GM12878 (cell line): ENCODE data around the gene DLG2. TPM values are rescaled to one million over a fixed set of nuclear protein-coding genes. Genes with fewer than 3 reads are reported as not detected.

Experiments
- ATAC-seq: fragments of 200-7000 bp; cut with Tn5 transposase; 3 replicates; pipeline ENCODE4 v1.9.1; 2020; ENCODE audit warnings: mild to moderate bottlenecking, moderate library complexity
- BruUV-seq: library from RNA; stranded (reverse); fragments of 400-500 nt; replicated peaks from 2 replicates; lab custom pipeline; 2021; lab: Mats Ljungman, UMichigan
- CTCF ChIA-PET: fragments of 300-600 bp; sonication (Branson Sonifier 250); formaldehyde crosslinking; extraction: SDS; loops from one replicate; lab custom pipeline; 2021; ENCODE audit warnings: inconsistent platforms; lab: Yijun Ruan, JAX
- POLR2A ChIA-PET: fragments of 350-600 bp; formaldehyde crosslinking; extraction: SDS; loops from one replicate; lab custom pipeline; 2021; ENCODE audit warnings: inconsistent platforms; lab: Charles Lee
- RAD21 ChIA-PET: fragments of 300-600 bp; sonication (Branson Sonifier 250); formaldehyde crosslinking; loops from one replicate; lab custom pipeline; 2023; ENCODE audit warnings: antibody characterized with exemption; ENCODE audit not compliant: unreplicated experiment; lab: Charles Lee
- SMC1A ChIA-PET: fragments of 300-600 bp; sonication (Branson Sonifier 250); formaldehyde crosslinking; loops from one replicate; lab custom pipeline; 2023; ENCODE audit not compliant: unreplicated experiment, uncharacterized antibody; lab: Charles Lee
- DNase-seq: peaks from one replicate; pipeline ENCODE4 v3.0.0-alpha.2; 2011; ENCODE audit warnings: low read depth, low spot score
- FAIRE-seq: peaks from 3 replicates; lab custom pipeline; 2011; peaks lifted over from hg19 to GRCh38; lab: Jason Lieb, UNC
- H2AFZ ChIP-seq: 2 replicates; pipeline ENCODE4 v1.6.0; 2011; ENCODE audit warnings: low read depth, low read length, control low read depth; ENCODE audit not compliant: control insufficient read depth
- H3K27ac ChIP-seq: 2 replicates; pipeline ENCODE4 v1.5.1; 2011; ENCODE audit warnings: control low read depth; ENCODE audit not compliant: control insufficient read depth, insufficient read depth
- H3K27me3 ChIP-seq, 2 experiments: replicated peaks in 1 of 2; 2 replicates each; pipeline versions ENCODE4 v1.6.0 to v1.6.1; 2011; ENCODE audit warnings: low read length in 1 of 2; ENCODE audit not compliant: control insufficient read depth in 2 of 2, insufficient read depth in 2 of 2
- H3K36me3 ChIP-seq, 2 experiments: 2 replicates each; pipeline ENCODE4 v1.5.1; 2011; ENCODE audit warnings: low read length in 1 of 2; ENCODE audit not compliant: control insufficient read depth in 2 of 2, insufficient read depth in 2 of 2
- H3K4me1 ChIP-seq: 2 replicates; pipeline ENCODE4 v1.6.1; 2011; ENCODE audit warnings: mild to moderate bottlenecking, low read length, moderate library complexity, mixed read lengths; ENCODE audit not compliant: control insufficient read depth, insufficient read depth
- H3K4me2 ChIP-seq: 2 replicates; pipeline ENCODE4 v1.6.0; 2011; ENCODE audit warnings: control low read depth; ENCODE audit not compliant: control insufficient read depth, insufficient read depth
- H3K4me3 ChIP-seq: fragments of 200-600 bp; sonication (generic); 2 replicates; pipeline ENCODE4 v1.5.1; 2016
- H3K79me2 ChIP-seq: 2 replicates; pipeline ENCODE4 v1.6.0; 2011; ENCODE audit warnings: low read length; ENCODE audit not compliant: control insufficient read depth, insufficient read depth
- H3K9ac ChIP-seq: 2 replicates; pipeline ENCODE4 v1.8.0; 2011; ENCODE audit warnings: low read length, control low read depth, mixed read lengths; ENCODE audit not compliant: control insufficient read depth, insufficient read depth
- H3K9me3 ChIP-seq: replicated peaks from 3 replicates; pipeline ENCODE4 v1.5.1; 2011; ENCODE audit warnings: mild to moderate bottlenecking, low read length; ENCODE audit not compliant: control insufficient read depth, insufficient read depth
- H4K20me1 ChIP-seq: 2 replicates; pipeline ENCODE4 v1.6.0; 2011; ENCODE audit not compliant: control insufficient read depth, insufficient read depth
- CREB1 ChIP-seq: IDR thresholded peaks from 2 replicates; pipeline ENCODE4 v1.6.1; 2012; ENCODE audit warnings: low read depth, mild to moderate bottlenecking, inconsistent platforms
- FOXK2 ChIP-seq: fragments of 450-650 bp; IDR thresholded peaks from 2 replicates; pipeline ENCODE4 v1.6.1; 2017; ENCODE audit warnings: mild to moderate bottlenecking, moderate library complexity
- RELA ChIP-seq: fragments of 450-650 bp; IDR thresholded peaks from 2 replicates; pipeline ENCODE4 v1.8.0; 2014; ENCODE audit warnings: borderline replicate concordance; ENCODE audit not compliant: partially characterized antibody
- SMAD1 ChIP-seq: fragments of 450-650 bp; IDR thresholded peaks from 2 replicates; pipeline ENCODE4 v1.6.1; 2018; ENCODE audit warnings: mild to moderate bottlenecking, low read depth; ENCODE audit not compliant: partially characterized antibody
- SPI1 ChIP-seq: IDR thresholded peaks from 2 replicates; pipeline ENCODE4 v1.6.1; 2011; ENCODE audit warnings: low read depth, mild to moderate bottlenecking, low read length, moderate library complexity, borderline replicate concordance; ENCODE audit not compliant: insufficient read depth
- TBL1XR1 ChIP-seq: IDR thresholded peaks from 2 replicates; pipeline ENCODE4 v1.6.1; 2012; ENCODE audit warnings: low read depth, low read length, improper control_type of control experiment
- ZNF24 ChIP-seq: fragments of 450-650 bp; IDR thresholded peaks from 2 replicates; pipeline ENCODE4 v1.6.1; 2017; ENCODE audit warnings: antibody characterized with exemption, mild to moderate bottlenecking
- WGBS: methylation state at CpG from one replicate; pipeline ENCODE4 v1.1.6; 2016; ENCODE audit warnings: low lambda C conversion rate; ENCODE audit not compliant: insufficient replicate concordance, insufficient coverage; ENCODE audit errors: missing lambda C conversion rate; 5-methylcytosine and 5-hydroxymethylcytosine counted together
- in situ Hi-C: fragments of 300-500 bp; cut with MboI; formaldehyde crosslinking; loops from 9 replicates; pipeline ENCODE4 v1.14.3; 2018; ENCODE audit warnings: mixed read lengths
- intact Hi-C: fragments of 100-400 bp; cut with micrococcal nuclease; formaldehyde crosslinking; loops from one replicate; pipeline ENCODE4 v1.14.2; 2022; ENCODE audit not compliant: unreplicated experiment
- polyA plus RNA-seq, 11 experiments: library from polyadenylated mRNA; depleted of rRNA in 4 of 11; unstranded in 6 of 11; stranded (reverse) in 5 of 11; fragments of >200 nt; fragmentation: Nextera tagmentation in 4 of 11; fragmentation: Illumina TruSeq in 1 of 11; extraction: Ambion mirVana in 4 of 11; extraction: Trizol in 1 of 11; gene quantifications; 1 replicate in 1 of 11; 2 replicates in 10 of 11; pipeline versions ENCODE4 v1.2.1 to v1.2.3, GENCODE V29; 2011 to 2016; ENCODE audit warnings: inconsistent platforms in 2 of 11, missing spikeins in 2 of 11, low read depth in 1 of 11
- total RNA-seq, 4 experiments: library from RNA; depleted of rRNA in 3 of 4; stranded (reverse); fragments of >200 nt in 3 of 4; fragmentation: Illumina TruSeq in 1 of 4; extraction: Trizol in 1 of 4; gene quantifications; 2 replicates each; pipeline versions ENCODE4 v1.2.1 to v1.2.3, GENCODE V29; 2013 to 2021
- TF ChIP-seq, protein P1 (sequence below): IDR thresholded peaks from 2 replicates; pipeline ENCODE4 v1.6.1; 2011; ENCODE audit warnings: borderline replicate concordance, low read depth, mild to moderate bottlenecking, moderate library complexity, low read length; ENCODE audit not compliant: insufficient read depth, poor library complexity, severe bottlenecking

The DLG2 gene
- total and polyA plus RNA-seq, 10 of the 15 experiments (the other 5 are each of a cell fraction or from before 2014, with no cell fraction given), result 0.09 to 0.98 (median 0.35) TPM

DNA sequence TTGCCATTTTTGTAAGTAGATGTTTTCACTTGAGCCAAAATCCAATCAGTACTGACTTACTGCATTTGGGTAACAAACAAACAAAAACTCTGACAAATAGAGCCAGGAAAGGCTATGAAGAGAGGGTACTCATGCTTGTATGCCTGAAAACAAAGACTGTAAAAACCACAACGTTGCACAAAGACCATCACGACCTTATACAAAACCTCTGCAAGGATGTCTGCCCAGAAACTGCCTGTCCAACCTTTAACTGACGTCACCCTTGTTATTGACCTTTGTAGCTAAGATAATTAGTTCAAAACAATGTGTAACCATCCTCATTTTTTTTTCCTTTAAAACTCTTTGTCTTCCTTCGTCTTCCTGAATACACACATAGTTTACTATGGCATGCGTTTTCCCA lies 38.6 kb upstream of the DLG2 start:
- Histone ChIP-seq H2AFZ (peak overlapping the region; percentile 99), H3K9ac (no peak overlapping the region), H3K4me3 (no peak overlapping the region; the same call in 1 of the 2 replicates), H3K9me3 (no peaks in the 10 kb centered on the region), H3K36me3 (peaks cover 0 to 8% of the 10 kb centered on the region in 2 experiments; a peak in 1 of 4 replicates), H3K4me2 (peak overlapping the region; percentile 82), H4K20me1 (peaks cover 10% of the 10 kb centered on the region; the same call in 1 of the 2 replicates), H3K27ac (no peak overlapping the region), H3K79me2 (peaks cover 45% of the 10 kb centered on the region), H3K4me1 (no peaks in the 10 kb centered on the region), H3K27me3 (no peaks in the 10 kb centered on the region)
- in situ Hi-C loops (no loop called here), intact Hi-C loops (loop anchor here (1.0 to 10.0 kb wide), 3 partner anchors 19 to 629 kb away; partner anchors contain the start of genes TMEM126A and TMEM126B)
- ChIA-PET RAD21 (no interaction called here), POLR2A (interaction anchor here (1.7 kb wide), 1 partner anchor 29 kb away, joined by 4 read pairs; no protein-coding TSS in a partner anchor), CTCF (interaction anchor here (0.6 to 4.0 kb wide), 2 partner anchors 18 to 814 kb away, joined by 3 to 21 read pairs; partner anchors contain the start of gene TMEM126A), SMC1A (interaction anchor here (0.8 to 1.4 kb wide), 2 partner anchors 12 to 43 kb away, joined by 3 read pairs; no protein-coding TSS in a partner anchor)
- 85% methylated on average over 5 of the region's 5 CpGs for WGBS
- BruUV-seq, result no TSS peak
- DNase-seq (no peak), ATAC-seq (no peak), FAIRE-seq (no peak)
- TF ChIP-seq FOXK2 (no peak), ZNF24 (no peak), CREB1 (no peak), SMAD1 (no peak), TBL1XR1 (no peak), RELA (no peak), SPI1 (no peak)
- TF ChIP-seq, protein P1, sequence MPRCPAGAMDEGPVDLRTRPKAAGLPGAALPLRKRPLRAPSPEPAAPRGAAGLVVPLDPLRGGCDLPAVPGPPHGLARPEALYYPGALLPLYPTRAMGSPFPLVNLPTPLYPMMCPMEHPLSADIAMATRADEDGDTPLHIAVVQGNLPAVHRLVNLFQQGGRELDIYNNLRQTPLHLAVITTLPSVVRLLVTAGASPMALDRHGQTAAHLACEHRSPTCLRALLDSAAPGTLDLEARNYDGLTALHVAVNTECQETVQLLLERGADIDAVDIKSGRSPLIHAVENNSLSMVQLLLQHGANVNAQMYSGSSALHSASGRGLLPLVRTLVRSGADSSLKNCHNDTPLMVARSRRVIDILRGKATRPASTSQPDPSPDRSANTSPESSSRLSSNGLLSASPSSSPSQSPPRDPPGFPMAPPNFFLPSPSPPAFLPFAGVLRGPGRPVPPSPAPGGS, result no peak
